GM21737 (cell line): ENCODE measurements around the gene ADD3.
A peak's percentile ranks its signal among the peaks of the same experiment; 100 is the strongest.

Experiments
- ATAC-seq: cut with Tn5 transposase; IDR thresholded peaks from one replicate; pipeline ENCODE4 v1.9.1; 2021; ENCODE audit warnings: mild to moderate bottlenecking, moderate library complexity; ENCODE audit not compliant: unreplicated experiment

Gene ADD3

GRCh38 chr10:110007701-110008517, at the start of gene ADD3:
Gene ADD3, plus strand, starts transcription at chr10:110007984. Its CDS starts 92,670 bp downstream, at chr10:110100654.
- peak; percentile 62 for ATAC-seq

GRCh38 chr10:109958059-109958458, 49.7 kb upstream of the ADD3 start:
- no peak for ATAC-seq

- no peak for ATAC-seq
Observed at GRCh38 chr10:109959259-109960145, 48.3 kb upstream of the ADD3 start.

GRCh38 chr10:109960682-109961081, 47.1 kb upstream of the ADD3 start:
- no peak for ATAC-seq

- ATAC-seq, result no peak
Observed at GRCh38 chr10:109961174-109962001, 46.4 kb upstream of the ADD3 start.

GRCh38 chr10:109962247-109962646, 45.5 kb upstream of the ADD3 start:
- no peak for ATAC-seq

- no peak for ATAC-seq
Observed at GRCh38 chr10:109963439-109963838, 44.3 kb upstream of the ADD3 start.

- no peak for ATAC-seq
Observed at GRCh38 chr10:109964318-109964717, 43.5 kb upstream of the ADD3 start.

GRCh38 chr10:109966961-109967738, 40.6 kb upstream of the ADD3 start:
- ATAC-seq, result no peak

- ATAC-seq, result no peak
Observed at GRCh38 chr10:109967739-109968088, 40.1 kb upstream of the ADD3 start.

- no peak for ATAC-seq
Observed at GRCh38 chr10:109968953-109969759, 38.6 kb upstream of the ADD3 start.

GRCh38 chr10:109969760-109970346, 37.9 kb upstream of the ADD3 start:
- ATAC-seq, result no peak

- ATAC-seq, result no peak
Observed at GRCh38 chr10:109971634-109972033, 36.1 kb upstream of the ADD3 start.

GRCh38 chr10:109972372-109973001, 35.3 kb upstream of the ADD3 start:
- no peak for ATAC-seq

- no peak for ATAC-seq
Observed at GRCh38 chr10:109973326-109973829, 34.4 kb upstream of the ADD3 start.

GRCh38 chr10:109974504-109975191, 33.1 kb upstream of the ADD3 start:
- no peak for ATAC-seq

GRCh38 chr10:109975244-109976190, 32.3 kb upstream of the ADD3 start:
- no peak for ATAC-seq
